Psoas muscle (tissue), 8 donors: ENCODE data around the gene TESMIN. TPM values are rescaled to one million over a fixed set of nuclear protein-coding genes. Genes with fewer than 3 reads are reported as not detected.
A peak's percentile ranks its signal among the peaks of the same experiment; 100 is the strongest.

Source experiments
- ATAC-seq, 4 donors: fragments of 200-7000 bp; cut with Tn5 transposase; one replicate each; pipeline ENCODE4 v1.9.1; 2020; ENCODE audit warnings: moderate library complexity in 3 of 4, mild to moderate bottlenecking in 2 of 4
- DNase-seq, 2 donors: peaks; one replicate each; pipeline ENCODE4 v3.0.0-alpha.2; 2020
- H3K27ac ChIP-seq: fragments of 200-600 bp; one replicate; pipeline ENCODE4 v1.8.0; 2022
- H3K27me3 ChIP-seq, 3 donors: fragments of 200-600 bp in 1 of 3; one replicate each; pipeline versions ENCODE4 v1.6.1 to v1.8.0; 2013 to 2022; ENCODE audit warnings: low read length in 2 of 3, mild to moderate bottlenecking in 2 of 3, moderate library complexity in 1 of 3; ENCODE audit not compliant: insufficient read depth in 3 of 3
- H3K36me3 ChIP-seq, 2 donors: fragments of 200-600 bp in 1 of 2; one replicate each; pipeline versions ENCODE4 v1.6.1 to v1.8.0; 2013 to 2022; ENCODE audit warnings: low read depth in 1 of 2, mild to moderate bottlenecking in 1 of 2, moderate library complexity in 1 of 2; ENCODE audit not compliant: insufficient read depth in 1 of 2
- H3K4me1 ChIP-seq: fragments of 200-600 bp; one replicate; pipeline ENCODE4 v1.8.0; 2022
- H3K4me3 ChIP-seq: fragments of 200-600 bp; one replicate; pipeline ENCODE4 v1.8.0; 2022; ENCODE audit warnings: mild to moderate bottlenecking
- H3K9me3 ChIP-seq: fragments of 200-600 bp; one replicate; pipeline ENCODE4 v1.8.0; 2022
- WGBS, 3 donors: extraction: QIAGEN DNeasy Blood & Tissue Kit; methylation state at CpG; one replicate each; pipeline versions ENCODE4 v1.1.6 to v1.1.7; 2013; 5-methylcytosine and 5-hydroxymethylcytosine counted together
- intact Hi-C, 2 donors: fragments of 100-400 bp; cut with DNase I; formaldehyde crosslinking; loops; one replicate each; pipeline versions ENCODE4 v1.11.0 to v1.14.2; 2022
- polyA plus RNA-seq, 3 donors: library from polyadenylated mRNA; stranded (reverse); fragments of 200-250 nt; gene quantifications; one replicate each; pipeline ENCODE4 v1.2.3, GENCODE V29; 2013
- total RNA-seq, 4 donors: library from RNA; stranded (reverse); fragmentation: NEBNext Ultra II Directional in 2 of 4; extraction: Animal tissue kit (Norgen Biotek cat#: 25700) in 2 of 4; gene quantifications; one replicate each; pipeline versions ENCODE4 v1.2.1 to v1.2.4, GENCODE V29; 2021 to 2023
- TF ChIP-seq, protein P1 (sequence below): fragments of 200-600 bp; IDR thresholded peaks from one replicate; pipeline ENCODE4 v1.8.0; 2022; ENCODE audit warnings: antibody characterized with exemption
- donor health status: healthy with polysubstance abuse.
- donor health status: DM: no; HTN: no; CAD: no; lungs with moderate emphysema.
- donor health status: Bipolar disorder and iron deficiency.
- donor health status: healthy.
- donor health status: DM: yes; HTN: yes; CAD: no.
- donor health status: DM: no; HTN: no; CAD: no.
- donor health status: DM: no; HTN: no; CAD: no.
- donor health status: DM: yes; HTN: yes; CAD: no.

TESMIN gene
- total and polyA plus RNA-seq, 7 donors, result 0.03 to 0.44 (median 0.25) TPM

DNA sequence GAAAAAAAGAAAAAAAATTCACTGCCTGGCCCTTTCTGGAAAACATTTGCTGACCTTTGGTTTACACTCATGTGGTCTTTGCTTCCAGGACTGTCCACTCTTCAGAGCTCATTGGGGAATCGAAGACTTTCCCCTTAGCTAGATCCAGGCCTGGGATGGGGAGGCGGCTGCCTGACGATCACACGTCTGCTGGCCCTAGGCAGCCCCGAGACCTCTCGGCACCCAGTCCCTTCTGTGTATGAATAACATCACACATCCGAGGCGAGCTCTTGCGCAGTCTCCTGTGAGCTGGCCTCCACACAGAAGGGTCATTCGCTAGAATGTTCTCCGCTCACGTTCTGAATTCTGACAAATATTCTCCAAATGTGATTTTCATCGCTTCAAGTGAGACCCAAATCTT lies 92.7 kb downstream of the TESMIN start:
- TF ChIP-seq, protein P1, sequence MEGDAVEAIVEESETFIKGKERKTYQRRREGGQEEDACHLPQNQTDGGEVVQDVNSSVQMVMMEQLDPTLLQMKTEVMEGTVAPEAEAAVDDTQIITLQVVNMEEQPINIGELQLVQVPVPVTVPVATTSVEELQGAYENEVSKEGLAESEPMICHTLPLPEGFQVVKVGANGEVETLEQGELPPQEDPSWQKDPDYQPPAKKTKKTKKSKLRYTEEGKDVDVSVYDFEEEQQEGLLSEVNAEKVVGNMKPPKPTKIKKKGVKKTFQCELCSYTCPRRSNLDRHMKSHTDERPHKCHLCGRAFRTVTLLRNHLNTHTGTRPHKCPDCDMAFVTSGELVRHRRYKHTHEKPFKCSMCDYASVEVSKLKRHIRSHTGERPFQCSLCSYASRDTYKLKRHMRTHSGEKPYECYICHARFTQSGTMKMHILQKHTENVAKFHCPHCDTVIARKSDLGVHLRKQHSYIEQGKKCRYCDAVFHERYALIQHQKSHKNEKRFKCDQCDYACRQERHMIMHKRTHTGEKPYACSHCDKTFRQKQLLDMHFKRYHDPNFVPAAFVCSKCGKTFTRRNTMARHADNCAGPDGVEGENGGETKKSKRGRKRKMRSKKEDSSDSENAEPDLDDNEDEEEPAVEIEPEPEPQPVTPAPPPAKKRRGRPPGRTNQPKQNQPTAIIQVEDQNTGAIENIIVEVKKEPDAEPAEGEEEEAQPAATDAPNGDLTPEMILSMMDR, result no peak
- peaks cover 0 to 12% (median 10%) of the 10 kb centered on the region in 3 donors for H3K27me3 ChIP-seq
- no peak overlapping the region for H3K4me3 ChIP-seq
- DNase-seq (peak in 1 of 2 donors; percentile 72), ATAC-seq (peak in 3 of 4 donors; percentile 37 to 51 (median 50))
- peak overlapping the region; percentile 30 for H3K27ac ChIP-seq
- intact Hi-C loops, result no loop called here
- H3K9me3 ChIP-seq, result peaks cover 8% of the 10 kb centered on the region
- 60 to 72% (median 69%) methylated on average over 13 of the region's 13 CpGs for WGBS, 3 donors
- H3K4me1 ChIP-seq, result no peaks in the 10 kb centered on the region
- no peaks in the 10 kb centered on the region for H3K36me3 ChIP-seq

DNA sequence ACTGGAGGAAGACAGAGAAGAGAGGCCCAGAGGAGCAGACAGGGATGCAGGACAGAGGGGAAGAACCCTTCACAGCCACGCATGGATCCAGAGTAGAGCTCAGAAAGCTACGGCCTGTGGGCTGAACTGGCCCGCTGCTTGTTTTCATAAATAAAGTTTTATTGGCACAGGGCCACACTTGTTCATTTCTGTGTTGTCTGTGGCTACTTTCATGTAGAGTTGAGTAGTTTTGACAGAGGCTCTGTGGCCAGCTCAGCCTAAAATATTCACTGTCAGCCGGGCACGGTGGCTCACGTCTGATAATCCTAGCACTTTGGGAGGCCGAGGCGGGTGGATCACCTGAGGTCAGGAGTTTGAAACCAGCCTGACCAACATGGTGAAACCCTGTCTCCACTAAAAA lies 93.2 kb downstream of the TESMIN start:
- Histone ChIP-seq H3K9me3 (peaks cover 8% of the 10 kb centered on the region), H3K4me1 (no peaks in the 10 kb centered on the region), H3K27ac (no peak overlapping the region), H3K4me3 (no peak overlapping the region), H3K36me3 (no peaks in the 10 kb centered on the region), H3K27me3 (peaks cover 0 to 11% (median 9%) of the 10 kb centered on the region in 3 donors)
- 89 to 96% (median 93%) methylated on average over 8 of the region's 8 CpGs for WGBS, 3 donors
- TF ChIP-seq, protein P1, result no peak
- no peak for DNase-seq
- intact Hi-C loops, result no loop called here
- ATAC-seq, result no peak

Other genes with a start within 250 kb of the TESMIN start
- gene GAL, start 67.0 kb downstream of the TESMIN start, total RNA-seq, result under 1 TPM in 1 of 4 donors, not detected in 3; 0.38 TPM
- 1 to 10 TPM in 1 of 3 donors, not detected in 2; 5.6 TPM for gene GAL, start 67.0 kb downstream of the TESMIN start, polyA plus RNA-seq
- 10 to 100 TPM in 3 of 4 donors, 1 to 10 TPM in 1; 9.7 to 29.2 (median 15.0) TPM for gene CPT1A, start 90.4 kb upstream of the TESMIN start, total RNA-seq
- gene CPT1A, start 90.4 kb upstream of the TESMIN start, polyA plus RNA-seq, result 10 to 100 TPM in 2 of 3 donors, 1 to 10 TPM in 1; 8.6 to 12.9 (median 11.5) TPM
- 100 to 1,000 TPM in 1 of 4 donors, 10 to 100 TPM in 3; 59.2 to 104 (median 70.8) TPM for gene MRPL21, start 152.3 kb upstream of the TESMIN start, total RNA-seq
- gene MRPL21, start 152.3 kb upstream of the TESMIN start, polyA plus RNA-seq, result 100 to 1,000 TPM; 108 to 181 (median 127) TPM
- gene IGHMBP2, start 152.4 kb upstream of the TESMIN start, total RNA-seq, result 10 to 100 TPM; 12.1 to 18.4 (median 13.0) TPM
- gene IGHMBP2, start 152.4 kb upstream of the TESMIN start, polyA plus RNA-seq, result 10 to 100 TPM; 12.4 to 19.0 (median 17.7) TPM
- gene MRGPRD, start 229.5 kb upstream of the TESMIN start, total RNA-seq, result not detected
- not detected for gene MRGPRD, start 229.5 kb upstream of the TESMIN start, polyA plus RNA-seq